ENCODE results near the gene FYN. TPM values are rescaled to one million over a fixed set of nuclear protein-coding genes. Genes with fewer than 3 reads are reported as not detected.

FYN gene
- total RNA-seq, 2 donors from 2014 or later = 287 to 304 TPM

GRCh38 chr6:111865049-111865585 lies 8.1 kb downstream of the FYN start:
- DNase-seq (ENCODE audit: low spot score in 2 of 2) = no peak
- peaks cover 0 to 3% of the 10 kb centered on the region in 2 donors for H3K9me3 Mint-ChIP-seq
- peaks cover 42 to 44% of the 10 kb centered on the region in 2 donors for H3K36me3 Mint-ChIP-seq
- no peak for ATAC-seq
- peak overlapping the region; percentile 93 to 96 for H3K27ac Mint-ChIP-seq

- ATAC-seq (peak; percentile 5 to 49), DNase-seq (ENCODE audit: low spot score in 2 of 2) (no peak)
- peak overlapping the region; percentile 93 to 97 for H3K27ac Mint-ChIP-seq
- peaks cover 0 to 3% of the 10 kb centered on the region in 2 donors for H3K9me3 Mint-ChIP-seq
- peaks cover 37 to 39% of the 10 kb centered on the region in 2 donors for H3K36me3 Mint-ChIP-seq
These were observed 8.9 kb downstream of the FYN start for GRCh38 chr6:111864138-111865048.

GRCh38 chr6:111862741-111863140 lies 10.5 kb downstream of the FYN start:
- ATAC-seq = no peak
- Mint-ChIP-seq H3K36me3 (peaks cover 29 to 40% of the 10 kb centered on the region in 2 donors), H3K27ac (peak overlapping the region; percentile 90 to 93)

GRCh38 chr6:111862314-111862713 lies 10.9 kb downstream of the FYN start:
- ATAC-seq (no peak), DNase-seq (ENCODE audit: low spot score in 2 of 2) (no peak)
- peak overlapping the region; percentile 90 to 93 for H3K27ac Mint-ChIP-seq
- H3K36me3 Mint-ChIP-seq = peaks cover 25 to 36% of the 10 kb centered on the region in 2 donors
- H3K9me3 Mint-ChIP-seq = peaks cover 0 to 3% of the 10 kb centered on the region in 2 donors

More at GRCh38 chr6:111862741-111863140, 10.5 kb downstream of the FYN start:
- no peak for DNase-seq (ENCODE audit: low spot score in 2 of 2)
- peaks cover 0 to 3% of the 10 kb centered on the region in 2 donors for H3K9me3 Mint-ChIP-seq

- H3K9me3 Mint-ChIP-seq = peaks cover 0 to 3% of the 10 kb centered on the region in 2 donors
- ATAC-seq (peak; percentile 22 to 68), DNase-seq (ENCODE audit: low spot score in 2 of 2) (no peak)
- peak overlapping the region; percentile 90 to 93 for H3K27ac Mint-ChIP-seq
- peaks cover 25 to 33% of the 10 kb centered on the region in 2 donors for H3K36me3 Mint-ChIP-seq
These were observed 11.8 kb downstream of the FYN start for GRCh38 chr6:111861431-111861885.

- ATAC-seq (no peak), DNase-seq (ENCODE audit: low spot score in 2 of 2) (no peak)
- Mint-ChIP-seq H3K27ac (peak overlapping the region; percentile 91 to 93), H3K36me3 (peaks cover 16 to 29% of the 10 kb centered on the region in 2 donors), H3K9me3 (peaks cover 0 to 3% of the 10 kb centered on the region in 2 donors)
These were observed 14.9 kb downstream of the FYN start for GRCh38 chr6:111858347-111858746.

GRCh38 chr6:111857674-111858337 lies 15.4 kb downstream of the FYN start:
- Mint-ChIP-seq H3K9me3 (peaks cover 0 to 3% of the 10 kb centered on the region in 2 donors), H3K27ac (peak overlapping the region; percentile 91 to 93), H3K36me3 (peaks cover 16 to 35% of the 10 kb centered on the region in 2 donors)
- peak in 1 of 2 donors; percentile 32 for ATAC-seq
- DNase-seq (ENCODE audit: low spot score in 2 of 2) = no peak

GRCh38 chr6:111855753-111856152 lies 17.5 kb downstream of the FYN start:
- Mint-ChIP-seq H3K9me3 (peaks cover 0 to 2% of the 10 kb centered on the region in 2 donors), H3K36me3 (peaks cover 11 to 42% of the 10 kb centered on the region in 2 donors), H3K27ac (no peak overlapping the region)
- ATAC-seq = no peak
- no peak for DNase-seq (ENCODE audit: low spot score in 2 of 2)

- peaks cover 6 to 35% of the 10 kb centered on the region in 2 donors for H3K36me3 Mint-ChIP-seq
- no peak for ATAC-seq
- H3K27ac Mint-ChIP-seq = no peak overlapping the region
- no peaks in the 10 kb centered on the region for H3K9me3 Mint-ChIP-seq
- DNase-seq (ENCODE audit: low spot score in 2 of 2) = no peak
These were observed 18.6 kb downstream of the FYN start for GRCh38 chr6:111854683-111855082.

- Mint-ChIP-seq H3K36me3 (peaks cover 6 to 29% of the 10 kb centered on the region in 2 donors), H3K9me3 (no peaks in the 10 kb centered on the region), H3K27ac (peak overlapping the region in 1 of 2 donors; percentile 43)
- ATAC-seq = peak in 1 of 2 donors; percentile 30
- DNase-seq (ENCODE audit: low spot score in 2 of 2) = no peak
These were observed 20.5 kb downstream of the FYN start for GRCh38 chr6:111852725-111853124.

- H3K36me3 Mint-ChIP-seq = peaks cover 4 to 17% of the 10 kb centered on the region in 2 donors
- peak overlapping the region; percentile 43 to 91 for H3K27ac Mint-ChIP-seq
- DNase-seq (ENCODE audit: low spot score in 2 of 2) (no peak), ATAC-seq (peak in 1 of 2 donors; percentile 13)
- no peaks in the 10 kb centered on the region for H3K9me3 Mint-ChIP-seq
These were observed 22.8 kb downstream of the FYN start for GRCh38 chr6:111850295-111850937.

- ATAC-seq (no peak), DNase-seq (ENCODE audit: low spot score in 2 of 2) (no peak)
- H3K9me3 Mint-ChIP-seq = no peaks in the 10 kb centered on the region
- peak overlapping the region; percentile 32 to 43 for H3K27ac Mint-ChIP-seq
- H3K36me3 Mint-ChIP-seq = peaks cover 4 to 22% of the 10 kb centered on the region in 2 donors
These were observed 24.0 kb downstream of the FYN start for GRCh38 chr6:111849298-111849697.

GRCh38 chr6:111848262-111848812 lies 24.9 kb downstream of the FYN start:
- Mint-ChIP-seq H3K36me3 (peaks cover 4 to 21% of the 10 kb centered on the region in 2 donors), H3K27ac (peak overlapping the region in 1 of 2 donors; percentile 57), H3K9me3 (no peaks in the 10 kb centered on the region)
- DNase-seq (ENCODE audit: low spot score in 2 of 2) (no peak), ATAC-seq (no peak)

GRCh38 chr6:111846492-111847409 lies 26.5 kb downstream of the FYN start:
- ATAC-seq (peak; percentile 34 to 64), DNase-seq (ENCODE audit: low spot score in 2 of 2) (no peak)
- peaks cover 4 to 10% of the 10 kb centered on the region in 2 donors for H3K36me3 Mint-ChIP-seq
- H3K27ac Mint-ChIP-seq = peak overlapping the region in 1 of 2 donors; percentile 93
- no peaks in the 10 kb centered on the region for H3K9me3 Mint-ChIP-seq

- peaks cover 4 to 12% of the 10 kb centered on the region in 2 donors for H3K36me3 Mint-ChIP-seq
These were observed 27.2 kb downstream of the FYN start for GRCh38 chr6:111846066-111846465.

More at GRCh38 chr6:111846066-111846465, 27.2 kb downstream of the FYN start:
- DNase-seq (ENCODE audit: low spot score in 2 of 2) (no peak), ATAC-seq (no peak)
- Mint-ChIP-seq H3K27ac (peak overlapping the region in 1 of 2 donors; percentile 93), H3K9me3 (no peaks in the 10 kb centered on the region)

All from activated naive CD4-positive, alpha-beta T cell treated with anti-CD3 and anti-CD28 coated beads, Interleukin-2, amount 50 U/mL, for 72 hours (primary cell).